Adipose tissue (tissue), 3 donors: ENCODE data around the gene RANBP1. TPM values are rescaled to one million over a fixed set of nuclear protein-coding genes. Genes with fewer than 3 reads are reported as not detected.
"Not testable (repeated sequence)": the region's sequence is repeated elsewhere in the genome, so short reads cannot be mapped to it uniquely, and the experiment has no call there.

Experiments used
- H3K27ac ChIP-seq: one replicate; pipeline ENCODE4 v1.5.1; 2013; ENCODE audit warnings: low read depth, low read length
- WGBS, 3 donors: extraction: QIAGEN DNeasy Blood & Tissue Kit; methylation state at CpG; one replicate each; pipeline ENCODE4 v1.1.7; 2013; 5-methylcytosine and 5-hydroxymethylcytosine counted together
- polyA plus RNA-seq, 3 donors: library from polyadenylated mRNA; stranded (reverse); fragments of 200-250 nt; gene quantifications; one replicate each; pipeline ENCODE4 v1.2.3, GENCODE V29; 2013
- donor health status: healthy with polysubstance abuse.
- donor health status: Bipolar disorder and iron deficiency.
- donor health status: healthy.

The RANBP1 gene
- polyA plus RNA-seq, 3 donors, result 42.3 to 94.7 (median 68.2) TPM

GRCh38 chr22:20155330-20156041 is 39.6 kb downstream of the RANBP1 start:
- H3K27ac ChIP-seq, result no peak overlapping the region
- 41 to 62% (median 50%) methylated on average over 30 of the region's 30 CpGs for WGBS, 3 donors

GRCh38 chr22:20156042-20156389 is 40.1 kb downstream of the RANBP1 start:
- H3K27ac ChIP-seq, result no peak overlapping the region
- 49 to 71% (median 53%) methylated on average over 5 to 7 of the region's 7 CpGs for WGBS, 3 donors

- H3K27ac ChIP-seq, result no peak overlapping the region
- WGBS, 3 donors, result 39 to 51% (median 46%) methylated on average over 17 of the region's 17 CpGs
These were observed 40.9 kb downstream of the RANBP1 start for GRCh38 chr22:20156611-20157429.

GRCh38 chr22:20157430-20158183 is 41.7 kb downstream of the RANBP1 start:
- H3K27ac ChIP-seq, result no peak overlapping the region
- WGBS, 3 donors, result 51 to 60% (median 57%) methylated on average over 15 of the region's 15 CpGs

GRCh38 chr22:20158391-20159036 is 42.6 kb downstream of the RANBP1 start:
- WGBS, 3 donors, result 47 to 78% (median 55%) methylated on average over 13 to 15 of the region's 15 CpGs
- H3K27ac ChIP-seq, result no peak overlapping the region

- H3K27ac ChIP-seq, result no peak overlapping the region
- 36 to 65% (median 47%) methylated on average over 9 of the region's 9 CpGs for WGBS, 3 donors
These were observed 43.2 kb downstream of the RANBP1 start for GRCh38 chr22:20159076-20159475.

- H3K27ac ChIP-seq, result not testable (repeated sequence)
- WGBS, 3 donors, result 63 to 78% (median 78%) methylated on average over 8 to 11 of the region's 14 CpGs
These were observed 43.6 kb downstream of the RANBP1 start for GRCh38 chr22:20159531-20159930.

- 67 to 84% (median 71%) methylated on average over 10 of the region's 10 CpGs for WGBS, 3 donors
- H3K27ac ChIP-seq, result no peak overlapping the region
These were observed 44.1 kb downstream of the RANBP1 start for GRCh38 chr22:20160041-20160440.

GRCh38 chr22:20164863-20165262 is 49.0 kb downstream of the RANBP1 start:
- WGBS, 3 donors, result 69 to 71% (median 71%) methylated on average over 9 to 11 of the region's 11 CpGs

GRCh38 chr22:20165421-20165820 is 49.5 kb downstream of the RANBP1 start:
- H3K27ac ChIP-seq, result no peak overlapping the region
- WGBS, 3 donors, result 86 to 96% (median 87%) methylated on average over 11 to 12 of the region's 12 CpGs

More at GRCh38 chr22:20164863-20165262, 49.0 kb downstream of the RANBP1 start:
- H3K27ac ChIP-seq, result no peak overlapping the region

GRCh38 chr22:20165913-20166312 is 50.0 kb downstream of the RANBP1 start:
- WGBS, 3 donors, result 76 to 88% (median 87%) methylated on average over 7 of the region's 7 CpGs
- H3K27ac ChIP-seq, result no peak overlapping the region

- no peak overlapping the region for H3K27ac ChIP-seq
- WGBS, 3 donors, result 90 to 93% (median 91%) methylated on average over 9 of the region's 9 CpGs
These were observed 50.8 kb downstream of the RANBP1 start for GRCh38 chr22:20166703-20167102.

GRCh38 chr22:20167643-20168322 is 51.9 kb downstream of the RANBP1 start:
- H3K27ac ChIP-seq, result no peak overlapping the region
- WGBS, 3 donors, result 78 to 85% (median 82%) methylated on average over 19 of the region's 19 CpGs

GRCh38 chr22:20169253-20169822 is 53.4 kb downstream of the RANBP1 start:
- no peak overlapping the region for H3K27ac ChIP-seq
- 79 to 82% (median 79%) methylated on average over 10 of the region's 10 CpGs for WGBS, 3 donors

- 90 to 91% (median 91%) methylated on average over 13 of the region's 13 CpGs for WGBS, 3 donors
- H3K27ac ChIP-seq, result no peak overlapping the region
These were observed 54.3 kb downstream of the RANBP1 start for GRCh38 chr22:20170170-20170569.

GRCh38 chr22:20171288-20172140 is 55.6 kb downstream of the RANBP1 start:
- WGBS, 3 donors, result 83 to 86% (median 86%) methylated on average over 12 of the region's 12 CpGs
- no peak overlapping the region for H3K27ac ChIP-seq

- no peak overlapping the region for H3K27ac ChIP-seq
- WGBS, 3 donors, result 76 to 91% (median 89%) methylated on average over 10 of the region's 10 CpGs
These were observed 56.3 kb downstream of the RANBP1 start for GRCh38 chr22:20172141-20172613.
